ENCODE results near the gene SLC30A7.
A peak's percentile ranks its signal among the peaks of the same experiment; 100 is the strongest.
"Not testable (repeated sequence)": the region's sequence is repeated elsewhere in the genome, so short reads cannot be mapped to it uniquely, and the experiment has no call there.

SLC30A7 gene

DNA sequence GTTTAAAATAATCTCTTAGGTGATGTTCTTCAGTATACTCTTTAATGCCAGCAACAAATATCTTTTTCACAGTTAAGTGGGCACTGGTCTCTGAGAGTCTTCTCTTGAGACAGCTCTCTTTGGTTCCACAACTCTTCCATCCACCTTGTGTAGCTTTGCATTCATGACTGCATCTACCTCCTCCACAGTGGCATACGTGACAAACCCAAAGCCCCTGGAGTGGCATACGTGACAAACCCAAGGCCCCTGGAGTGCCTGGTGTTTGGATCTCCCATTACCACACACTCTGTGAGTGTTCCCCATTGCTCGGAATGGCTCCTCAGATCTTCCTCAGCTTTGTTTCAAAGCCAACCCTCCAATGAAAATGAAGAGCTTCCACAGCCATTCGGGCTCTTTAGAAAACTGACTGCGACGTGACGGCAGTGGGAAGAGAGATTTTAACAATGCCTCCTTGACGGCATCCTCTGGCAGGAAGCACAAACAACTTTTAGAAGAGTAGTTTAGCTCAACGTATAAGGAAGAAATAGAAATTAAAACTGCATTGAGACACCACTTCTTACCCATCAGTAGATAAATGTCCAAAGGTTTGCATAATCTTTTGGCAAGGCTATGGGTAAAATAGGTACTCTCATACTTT, 45.8 kb downstream of the SLC30A7 start:
- peaks cover 38% of the 10 kb centered on the region for H3K9me3 Mint-ChIP-seq
- H3K36me3 Mint-ChIP-seq (ENCODE audit: low read depth), result peaks cover 90% of the 10 kb centered on the region
- peaks cover 53% of the 10 kb centered on the region for H3K4me1 Mint-ChIP-seq (ENCODE audit: low read depth)
- peaks cover 2% of the 10 kb centered on the region for H3K27me3 Mint-ChIP-seq
- DNase-seq, result no peak
- peak overlapping the region; percentile 41 for H3K4me3 Mint-ChIP-seq
- peak overlapping the region; percentile 97 for H3K27ac Mint-ChIP-seq

DNA sequence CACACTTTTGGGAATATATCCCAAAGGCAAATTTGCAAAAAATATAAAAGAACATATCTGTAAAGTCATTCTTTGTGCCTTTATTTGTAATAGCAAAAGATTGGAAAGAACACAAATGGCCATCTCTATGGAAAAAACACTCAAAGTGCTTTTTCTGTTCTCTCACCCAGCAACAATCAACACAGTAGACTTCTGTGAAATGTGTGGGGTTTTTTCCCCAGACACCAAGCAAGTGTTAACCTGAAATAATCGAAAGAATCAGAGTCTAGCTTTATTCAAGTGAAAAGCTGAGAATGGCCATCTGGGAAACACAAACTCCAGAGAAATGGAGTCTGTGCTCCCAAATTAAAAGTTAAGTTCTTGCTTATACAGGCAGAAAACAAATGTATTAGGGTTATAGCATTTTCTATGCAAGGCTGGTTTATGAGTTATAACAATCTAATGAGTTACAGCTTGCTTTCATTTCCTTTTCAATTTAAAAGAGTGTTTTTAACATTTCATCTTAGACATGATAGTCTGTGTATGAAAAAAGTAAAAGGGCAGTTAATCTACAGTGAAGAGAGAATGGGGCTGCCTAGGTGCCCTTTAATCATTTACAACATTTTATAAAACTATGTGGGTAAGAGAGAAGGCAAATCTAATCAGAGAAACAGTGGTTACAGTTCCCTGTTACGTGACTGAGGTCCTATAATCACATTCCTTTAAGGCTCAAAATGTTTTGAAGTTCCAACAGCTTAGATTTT, 46.6 kb downstream of the SLC30A7 start:
- no peak for DNase-seq
- Mint-ChIP-seq H3K27me3 (peaks cover 2% of the 10 kb centered on the region), H3K4me1 (ENCODE audit: low read depth) (peaks cover 59% of the 10 kb centered on the region), H3K36me3 (ENCODE audit: low read depth) (peaks cover 90% of the 10 kb centered on the region), H3K9me3 (peaks cover 43% of the 10 kb centered on the region), H3K27ac (peak overlapping the region; percentile 97), H3K4me3 (no peak overlapping the region)

DNA sequence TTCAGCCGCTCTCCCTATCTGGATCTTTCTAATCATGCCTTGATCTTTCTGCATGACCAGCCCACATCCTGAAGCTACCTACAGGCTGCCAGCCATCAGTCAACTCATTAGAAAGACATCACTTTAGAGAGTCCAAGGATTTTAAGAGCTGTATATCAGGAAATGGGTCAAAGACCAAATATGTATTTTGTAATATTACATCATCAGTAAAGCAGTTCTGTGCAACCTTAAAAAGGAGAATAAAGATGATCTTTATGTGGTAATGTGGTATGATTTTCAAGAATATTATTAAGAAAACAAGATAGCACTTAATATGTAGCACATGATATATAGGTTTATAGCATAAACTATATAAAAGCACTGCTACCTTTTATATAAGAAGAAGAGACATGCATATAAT, 47.6 kb downstream of the SLC30A7 start:
- H3K4me1 Mint-ChIP-seq (ENCODE audit: low read depth), result peaks cover 62% of the 10 kb centered on the region

DNA sequence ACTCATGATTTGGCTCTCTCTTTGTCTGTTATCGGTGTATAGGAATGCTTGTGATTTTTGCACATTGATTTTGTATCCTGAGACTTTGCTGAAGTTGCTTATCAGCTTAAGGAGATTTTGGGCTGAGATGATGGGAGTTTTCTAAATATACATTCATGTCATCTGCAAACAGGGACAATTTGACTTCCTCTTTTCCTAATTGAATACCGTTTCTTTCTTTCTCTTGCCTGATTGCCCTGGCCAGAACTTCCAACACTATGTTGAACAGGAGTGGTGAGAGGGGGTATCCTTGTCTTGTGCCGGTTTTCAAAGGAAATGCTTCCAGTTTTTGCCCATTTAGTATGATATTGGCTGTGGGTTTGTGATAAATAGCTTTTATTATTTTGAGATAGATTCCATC, 50.2 kb downstream of the SLC30A7 start:
- DNase-seq, H3K27ac Mint-ChIP-seq, H3K4me3 Mint-ChIP-seq, H3K27me3 Mint-ChIP-seq: not testable (repeated sequence)
- Mint-ChIP-seq H3K9me3 (peaks cover 56% of the 10 kb centered on the region), H3K4me1 (ENCODE audit: low read depth) (peaks cover 75% of the 10 kb centered on the region), H3K36me3 (ENCODE audit: low read depth) (peaks cover 97% of the 10 kb centered on the region)

More for the DNA sequence above, 47.6 kb downstream of the SLC30A7 start:
- H3K4me3 Mint-ChIP-seq, result no peak overlapping the region
- peaks cover 90% of the 10 kb centered on the region for H3K36me3 Mint-ChIP-seq (ENCODE audit: low read depth)
- H3K9me3 Mint-ChIP-seq, result peaks cover 48% of the 10 kb centered on the region
- peak overlapping the region; percentile 53 for H3K27ac Mint-ChIP-seq
- no peak for DNase-seq
- peaks cover 2% of the 10 kb centered on the region for H3K27me3 Mint-ChIP-seq

DNA sequence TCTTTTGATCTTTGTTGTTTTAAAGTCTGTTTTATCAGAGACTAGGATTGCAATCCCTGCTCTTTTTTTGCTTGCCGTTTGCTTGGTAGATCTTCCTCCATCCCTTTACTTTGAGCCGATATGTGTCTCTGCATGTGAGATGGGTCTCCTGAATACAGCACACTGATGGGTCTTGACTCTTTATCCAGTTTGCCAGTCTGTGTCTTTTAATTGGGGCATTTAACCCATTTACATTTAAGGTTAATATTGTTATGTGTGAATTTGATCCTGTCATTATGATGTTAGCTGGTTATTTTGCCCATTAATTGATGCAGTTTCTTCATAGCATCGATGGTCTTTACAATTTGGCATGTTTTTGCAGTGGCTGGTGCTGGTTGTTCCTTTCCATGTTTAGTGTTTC, 51.9 kb downstream of the SLC30A7 start:
- H3K27ac Mint-ChIP-seq, DNase-seq, H3K27me3 Mint-ChIP-seq, H3K4me3 Mint-ChIP-seq: not testable (repeated sequence)
- Mint-ChIP-seq H3K36me3 (ENCODE audit: low read depth) (peaks cover 97% of the 10 kb centered on the region), H3K4me1 (ENCODE audit: low read depth) (peaks cover 73% of the 10 kb centered on the region), H3K9me3 (peaks cover 61% of the 10 kb centered on the region)

DNA sequence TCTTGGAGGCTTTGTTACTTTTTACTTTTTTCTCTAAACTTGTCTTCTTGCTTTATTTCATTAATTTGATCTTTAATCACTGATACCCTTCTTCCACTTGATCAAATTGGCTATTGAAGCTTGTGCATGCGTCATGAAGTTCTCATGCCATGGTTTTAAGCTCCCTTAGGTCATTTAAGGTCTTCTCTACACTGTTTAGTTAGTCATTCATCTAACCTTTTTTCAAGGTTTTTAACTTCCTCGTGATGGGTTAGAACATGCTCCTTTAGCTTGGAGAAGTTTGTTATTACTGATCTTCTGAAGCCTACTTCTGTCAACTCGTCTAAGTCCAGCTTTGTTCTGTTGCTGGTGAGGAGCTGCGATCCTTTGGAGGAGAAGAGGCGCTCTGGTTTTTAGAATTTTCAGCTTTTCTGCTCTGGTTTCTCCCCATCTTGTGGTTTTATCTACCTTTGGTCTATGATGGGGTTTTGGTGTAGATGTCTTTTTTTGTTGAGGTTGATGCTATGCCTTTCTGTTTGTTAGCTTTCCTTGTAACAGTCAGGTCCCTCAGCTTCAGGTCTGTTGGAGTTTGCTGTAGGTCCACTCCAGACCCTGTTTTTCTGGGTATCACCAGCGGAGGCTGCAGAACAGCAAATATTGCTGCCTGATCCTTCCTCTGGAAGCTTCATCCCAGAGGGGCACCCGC, 53.0 kb downstream of the SLC30A7 start:
- H3K36me3 Mint-ChIP-seq (ENCODE audit: low read depth), result peaks cover 97% of the 10 kb centered on the region

DNA sequence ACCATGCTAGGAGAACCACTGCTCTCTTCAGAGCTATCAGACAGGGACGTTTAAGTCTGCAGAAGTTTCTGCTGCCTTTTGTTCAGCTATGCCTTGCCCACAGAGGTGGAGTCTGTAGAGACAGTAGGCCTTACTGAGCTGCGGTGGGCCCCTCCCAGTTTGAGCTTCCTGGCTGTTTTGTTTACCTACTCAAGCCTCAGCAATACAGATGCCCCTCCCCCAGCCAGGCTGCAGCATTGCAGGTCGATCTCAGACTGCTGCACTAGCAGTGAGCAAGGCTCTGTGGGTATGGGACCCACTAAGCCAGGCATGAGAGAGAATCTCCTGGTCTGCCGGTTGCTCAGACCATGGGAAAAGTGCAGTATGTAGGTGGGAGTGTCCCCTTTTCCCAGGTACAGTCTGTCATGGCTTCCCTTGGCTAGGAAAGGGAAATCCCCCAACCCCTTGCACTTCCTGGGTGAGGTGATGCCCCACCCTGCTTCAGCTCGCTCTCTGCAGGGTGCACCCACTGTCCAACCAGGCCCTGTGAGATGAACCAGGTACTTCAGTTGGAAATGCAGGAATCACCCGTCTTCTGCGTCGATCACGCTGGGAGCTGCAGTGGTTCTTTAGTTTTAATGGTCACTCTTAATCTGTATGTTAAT, 53.7 kb downstream of the SLC30A7 start:
- peaks cover 63% of the 10 kb centered on the region for H3K9me3 Mint-ChIP-seq
- H3K4me1 Mint-ChIP-seq (ENCODE audit: low read depth), result peaks cover 78% of the 10 kb centered on the region
- H3K27ac Mint-ChIP-seq, result peak overlapping the region; percentile 78
- H3K27me3 Mint-ChIP-seq, H3K4me3 Mint-ChIP-seq: not testable (repeated sequence)
- DNase-seq, result peak; percentile 52
- H3K36me3 Mint-ChIP-seq (ENCODE audit: low read depth), result peaks cover 100% of the 10 kb centered on the region

More for the DNA sequence above, 53.0 kb downstream of the SLC30A7 start:
- DNase-seq, H3K4me3 Mint-ChIP-seq, H3K27me3 Mint-ChIP-seq: not testable (repeated sequence)
- Mint-ChIP-seq H3K4me1 (ENCODE audit: low read depth) (peaks cover 75% of the 10 kb centered on the region), H3K9me3 (peaks cover 63% of the 10 kb centered on the region), H3K27ac (peak overlapping the region; percentile 78)

DNA sequence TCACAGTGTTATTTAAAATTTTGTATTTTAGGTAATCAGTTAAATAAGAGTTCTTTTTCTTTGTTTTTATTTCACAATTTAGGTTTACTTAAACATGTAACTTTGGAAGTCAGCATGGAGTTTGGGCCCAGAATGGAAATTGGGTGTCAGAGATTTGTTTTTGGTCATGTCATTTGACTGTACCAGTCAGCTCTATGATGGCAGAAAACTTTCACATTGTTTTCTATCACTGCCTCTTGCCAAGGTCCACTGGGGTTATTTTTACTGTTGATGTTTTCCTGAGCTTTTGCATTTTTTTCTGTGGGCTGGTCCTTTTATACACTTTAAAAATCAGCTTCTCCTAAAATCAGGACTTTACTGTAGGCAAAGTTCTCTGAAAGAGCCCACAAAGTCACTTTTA, 54.4 kb downstream of the SLC30A7 start:
- Mint-ChIP-seq H3K36me3 (ENCODE audit: low read depth) (peaks cover 97% of the 10 kb centered on the region), H3K9me3 (peaks cover 59% of the 10 kb centered on the region)

DNA sequence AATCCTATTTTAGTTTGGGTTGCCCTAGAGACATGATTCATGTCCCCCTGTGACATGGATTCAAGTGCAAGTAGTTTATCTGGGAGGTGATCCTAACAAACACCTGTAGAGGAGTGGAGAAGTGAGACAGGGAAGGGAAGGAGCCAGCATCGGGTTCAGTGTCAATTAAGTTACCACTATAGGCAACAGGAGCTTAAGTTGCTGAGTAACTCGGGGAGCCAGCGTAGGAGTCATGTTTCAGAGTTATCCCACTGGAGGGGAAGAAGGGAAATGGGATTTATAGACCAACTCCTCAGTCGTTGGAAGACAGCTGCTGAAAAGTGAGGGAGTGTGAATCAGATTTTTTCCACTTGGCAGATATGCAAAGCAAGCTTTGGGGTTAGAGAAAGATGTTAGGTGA, 54.9 kb downstream of the SLC30A7 start:
- Mint-ChIP-seq H3K36me3 (ENCODE audit: low read depth) (peaks cover 95% of the 10 kb centered on the region), H3K27ac (peak overlapping the region; percentile 73), H3K4me3 (no peak overlapping the region), H3K9me3 (peaks cover 55% of the 10 kb centered on the region), H3K4me1 (ENCODE audit: low read depth) (peaks cover 82% of the 10 kb centered on the region), H3K27me3 (no peaks in the 10 kb centered on the region)
- DNase-seq, result no peak

More for the DNA sequence above, 54.4 kb downstream of the SLC30A7 start:
- no peak for DNase-seq
- H3K4me1 Mint-ChIP-seq (ENCODE audit: low read depth), result peaks cover 81% of the 10 kb centered on the region
- peak overlapping the region; percentile 73 for H3K27ac Mint-ChIP-seq
- H3K27me3 Mint-ChIP-seq, result no peaks in the 10 kb centered on the region
- H3K4me3 Mint-ChIP-seq, result no peak overlapping the region

DNA sequence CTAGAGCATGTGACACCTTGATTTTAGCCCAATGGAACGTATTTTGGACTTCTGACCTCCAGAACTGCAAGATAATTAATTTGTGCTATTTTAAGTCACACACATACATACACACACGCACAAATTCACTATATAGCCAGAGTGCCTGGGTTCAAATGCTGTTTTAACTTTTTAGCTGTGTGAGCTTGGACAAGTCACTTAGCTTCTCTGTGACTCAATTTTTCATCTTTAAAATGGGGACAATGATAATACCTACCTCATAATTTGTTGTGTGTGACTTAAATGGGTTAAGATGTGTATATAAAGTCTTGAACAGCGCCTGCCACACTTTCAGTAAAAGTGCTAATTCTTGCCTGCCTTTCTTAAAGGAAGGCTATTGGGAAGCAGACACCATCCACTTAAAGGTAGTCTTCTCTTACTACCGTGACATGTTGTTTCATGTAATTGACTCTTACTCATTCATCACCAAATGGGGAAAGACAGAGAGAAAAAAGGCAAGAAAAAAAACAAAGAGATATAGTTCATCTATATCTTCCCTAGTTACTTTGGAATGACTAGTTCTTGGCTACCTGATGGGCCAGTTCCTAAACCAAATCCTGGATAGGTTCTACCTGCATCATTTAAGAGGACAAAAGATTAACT, 56.3 kb downstream of the SLC30A7 start:
- Mint-ChIP-seq H3K4me1 (ENCODE audit: low read depth) (peaks cover 80% of the 10 kb centered on the region), H3K4me3 (no peak overlapping the region), H3K27ac (peak overlapping the region; percentile 87), H3K36me3 (ENCODE audit: low read depth) (peaks cover 89% of the 10 kb centered on the region), H3K9me3 (peaks cover 41% of the 10 kb centered on the region), H3K27me3 (no peaks in the 10 kb centered on the region)
- no peak for DNase-seq

DNA sequence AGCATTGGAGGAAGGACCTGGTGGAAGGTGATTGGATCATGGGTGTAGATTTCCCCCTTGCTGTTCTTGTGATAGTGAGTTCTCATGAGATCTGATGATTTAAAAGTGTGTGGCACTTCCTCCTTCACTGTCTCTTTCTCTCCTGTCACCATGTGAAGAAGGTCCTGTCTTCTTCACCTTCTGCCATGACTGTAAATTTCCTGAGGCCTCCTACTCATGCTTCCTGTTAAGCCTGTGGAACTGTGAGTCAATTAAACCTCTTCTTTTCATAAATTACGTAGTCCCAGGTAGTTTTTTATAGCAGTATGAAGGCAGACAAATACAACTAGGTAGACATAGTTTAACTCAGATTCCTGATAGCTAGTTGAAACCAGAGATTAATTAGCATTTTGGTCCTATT, 57.1 kb downstream of the SLC30A7 start:
- DNase-seq, H3K27me3 Mint-ChIP-seq, H3K4me3 Mint-ChIP-seq: not testable (repeated sequence)
- peak overlapping the region; percentile 87 for H3K27ac Mint-ChIP-seq
- peaks cover 89% of the 10 kb centered on the region for H3K36me3 Mint-ChIP-seq (ENCODE audit: low read depth)
- peaks cover 35% of the 10 kb centered on the region for H3K9me3 Mint-ChIP-seq
- H3K4me1 Mint-ChIP-seq (ENCODE audit: low read depth), result peaks cover 76% of the 10 kb centered on the region

DNA sequence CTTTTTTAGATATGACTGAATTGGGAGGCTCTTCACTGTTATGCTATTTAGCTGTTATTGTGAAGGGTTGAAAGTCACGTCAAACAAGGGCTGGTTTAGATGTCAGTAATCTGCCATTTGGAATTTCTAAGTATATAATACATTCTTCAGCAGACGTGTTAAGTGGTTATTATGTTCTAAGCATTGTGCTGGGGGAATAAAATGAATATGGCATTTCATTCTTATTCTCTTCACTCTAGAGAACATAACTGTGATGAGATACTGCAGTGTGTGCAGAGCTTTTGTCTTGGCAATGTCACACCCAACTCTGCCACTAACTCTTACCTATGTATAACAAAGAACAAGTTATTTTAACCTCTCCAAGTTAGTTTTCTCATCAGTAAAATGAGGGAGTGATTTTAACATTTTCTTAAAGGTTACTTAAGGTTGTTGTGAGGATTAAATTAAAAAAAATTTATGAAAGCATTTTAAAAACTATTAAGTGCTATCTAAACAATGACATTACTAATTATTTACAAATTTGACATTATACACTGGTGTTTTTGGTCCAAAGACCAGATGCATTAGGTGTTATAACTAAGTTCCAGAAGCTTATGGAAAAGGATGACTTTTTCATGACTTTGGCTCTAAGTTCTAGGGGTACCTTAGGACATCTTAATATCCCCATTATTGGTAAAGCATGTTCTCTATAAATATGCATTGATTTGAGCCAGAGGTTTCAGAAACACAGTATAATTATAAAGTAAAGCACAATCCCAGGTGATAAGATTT, 58.3 kb downstream of the SLC30A7 start:
- Mint-ChIP-seq H3K36me3 (ENCODE audit: low read depth) (peaks cover 84% of the 10 kb centered on the region), H3K27ac (peak overlapping the region; percentile 87)

DNA sequence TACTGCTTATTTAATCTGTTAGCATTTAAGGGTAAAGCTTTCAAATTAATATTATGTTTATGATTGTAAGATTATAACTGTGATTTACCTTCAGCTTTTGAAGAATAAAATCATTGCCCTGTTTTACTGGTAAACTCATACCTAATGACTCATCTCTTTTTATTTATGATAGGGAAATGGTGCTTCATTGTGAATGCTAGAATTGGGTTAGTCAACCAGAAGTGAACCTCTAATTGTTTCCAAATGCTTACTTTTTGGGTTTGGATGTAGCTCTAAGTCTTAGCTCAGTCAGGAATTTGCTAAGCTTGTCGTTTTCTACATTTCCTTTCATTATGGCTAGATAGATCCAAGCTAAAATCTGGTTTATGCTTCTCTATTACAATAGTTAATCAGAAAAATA, 59.4 kb downstream of the SLC30A7 start:
- H3K4me3 Mint-ChIP-seq, result no peak overlapping the region
- no peak for DNase-seq
- peaks cover 83% of the 10 kb centered on the region for H3K36me3 Mint-ChIP-seq (ENCODE audit: low read depth)

More for the DNA sequence above, 58.3 kb downstream of the SLC30A7 start:
- peaks cover 29% of the 10 kb centered on the region for H3K9me3 Mint-ChIP-seq
- H3K4me1 Mint-ChIP-seq (ENCODE audit: low read depth), result peaks cover 70% of the 10 kb centered on the region
- DNase-seq, result no peak
- H3K27me3 Mint-ChIP-seq, result no peaks in the 10 kb centered on the region
- H3K4me3 Mint-ChIP-seq, result no peak overlapping the region

More for the DNA sequence above, 59.4 kb downstream of the SLC30A7 start:
- no peaks in the 10 kb centered on the region for H3K27me3 Mint-ChIP-seq
- H3K9me3 Mint-ChIP-seq, result peaks cover 28% of the 10 kb centered on the region
- H3K4me1 Mint-ChIP-seq (ENCODE audit: low read depth), result peaks cover 68% of the 10 kb centered on the region
- peak overlapping the region; percentile 79 for H3K27ac Mint-ChIP-seq

Measured in activated T-cell treated with anti-CD3 and anti-CD28 coated beads, Interleukin-2, amount 50 U/mL, for 24 hours (primary cell).